Loucy (cell line): ENCODE data around the gene FSIP1.

Experiments used
- H2AFZ ChIP-seq: fragments of 200-600 bp; sonication (generic); 2 replicates; pipeline ENCODE4 v1.6.0; 2016; ENCODE audit warnings: antibody characterized with exemption, mild to moderate bottlenecking, low read length, moderate library complexity
- H3F3A ChIP-seq: fragments of 200-600 bp; 2 replicates; pipeline ENCODE4 v1.6.0; 2016; ENCODE audit warnings: antibody characterized with exemption, low read depth, mild to moderate bottlenecking
- H3K27me3 ChIP-seq: fragments of 200-600 bp; sonication (generic); 2 replicates; pipeline ENCODE4 v1.6.1; 2014; ENCODE audit warnings: low read length, mild to moderate bottlenecking; ENCODE audit not compliant: insufficient read depth, poor library complexity, severe bottlenecking
- H3K36me3 ChIP-seq: fragments of 200-600 bp; sonication (generic); 2 replicates; pipeline ENCODE4 v1.6.1; 2016; ENCODE audit warnings: low read length; ENCODE audit not compliant: insufficient read depth
- H3K4me1 ChIP-seq: fragments of 200-600 bp; sonication (generic); 2 replicates; pipeline ENCODE4 v1.5.1; 2014; ENCODE audit warnings: low read length, mild to moderate bottlenecking; ENCODE audit not compliant: insufficient read depth, poor library complexity, severe bottlenecking
- H3K4me2 ChIP-seq: fragments of 200-600 bp; sonication (generic); 2 replicates; pipeline ENCODE4 v1.6.0; 2014; ENCODE audit warnings: antibody characterized with exemption, low read length, low read depth, mild to moderate bottlenecking; ENCODE audit not compliant: poor library complexity, severe bottlenecking
- H3K4me3 ChIP-seq: fragments of 200-600 bp; sonication (generic); 2 replicates; pipeline ENCODE4 v1.5.1; 2014; ENCODE audit warnings: low read length, mild to moderate bottlenecking, mixed read lengths; ENCODE audit not compliant: poor library complexity, severe bottlenecking
- H3K79me2 ChIP-seq: fragments of 200-600 bp; sonication (generic); 2 replicates; pipeline ENCODE4 v1.6.1; 2014; ENCODE audit warnings: low read length; ENCODE audit not compliant: insufficient read depth
- H3K9ac ChIP-seq: fragments of 200-600 bp; sonication (generic); 2 replicates; pipeline ENCODE4 v1.6.0; 2014; ENCODE audit warnings: mild to moderate bottlenecking, low read depth, low read length, moderate library complexity; ENCODE audit not compliant: poor library complexity, severe bottlenecking
- H3K9me2 ChIP-seq: fragments of 200-600 bp; sonication (generic); replicated peaks from 2 replicates; pipeline ENCODE4 v1.6.1; 2016; ENCODE audit warnings: low read depth, low read length, mixed read lengths
- H3K9me3 ChIP-seq: fragments of 200-600 bp; sonication (generic); 2 replicates; pipeline ENCODE4 v1.6.1; 2014; ENCODE audit warnings: mild to moderate bottlenecking, antibody characterized with exemption, low read length, low read depth; ENCODE audit not compliant: insufficient read depth
- H4K20me1 ChIP-seq: fragments of 200-600 bp; sonication (generic); 2 replicates; pipeline ENCODE4 v1.6.0; 2014; ENCODE audit warnings: antibody characterized with exemption, low read length, mild to moderate bottlenecking; ENCODE audit not compliant: insufficient read depth, poor library complexity, severe bottlenecking
- CTCF ChIP-seq: fragments of 200-600 bp; sonication (generic); conservative IDR thresholded peaks from 2 replicates; pipeline ENCODE4 v1.5.1; 2014; ENCODE audit warnings: mild to moderate bottlenecking, antibody characterized with exemption, low read length
- EZH2phosphoT487 ChIP-seq: fragments of 200-600 bp; IDR thresholded peaks from 2 replicates; pipeline ENCODE4 v1.6.1; 2018; ENCODE audit warnings: antibody characterized with exemption, mild to moderate bottlenecking, moderate library complexity, borderline replicate concordance

The FSIP1 gene

GRCh38 chr15:39593656-39594445 lies 188.8 kb downstream of the FSIP1 start:
- H4K20me1 ChIP-seq, result no peaks in the 10 kb centered on the region
- no peak overlapping the region for H3K9ac ChIP-seq
- H3K36me3 ChIP-seq, result no peaks in the 10 kb centered on the region
- H3K4me2 ChIP-seq, result no peak overlapping the region
- no peaks in the 10 kb centered on the region for H3F3A ChIP-seq
- H3K4me3 ChIP-seq, result no peak overlapping the region
- H3K9me2 ChIP-seq, result no peaks in the 10 kb centered on the region
- H3K9me3 ChIP-seq, result no peaks in the 10 kb centered on the region
- H2AFZ ChIP-seq, result no peak overlapping the region
- no peaks in the 10 kb centered on the region for H3K27me3 ChIP-seq
- H3K4me1 ChIP-seq, result no peaks in the 10 kb centered on the region
- peak; percentile 24 for TF ChIP-seq CTCF
- no peak for TF ChIP-seq EZH2phosphoT487
- H3K79me2 ChIP-seq, result no peaks in the 10 kb centered on the region

- no peak overlapping the region for H2AFZ ChIP-seq
- H4K20me1 ChIP-seq, result no peaks in the 10 kb centered on the region
- no peak overlapping the region for H3K4me3 ChIP-seq
- no peaks in the 10 kb centered on the region for H3K9me3 ChIP-seq
- no peaks in the 10 kb centered on the region for H3K9me2 ChIP-seq
- no peaks in the 10 kb centered on the region for H3K36me3 ChIP-seq
- H3F3A ChIP-seq, result no peaks in the 10 kb centered on the region
- no peaks in the 10 kb centered on the region for H3K27me3 ChIP-seq
- TF ChIP-seq CTCF, result no peak
- no peak for TF ChIP-seq EZH2phosphoT487
- no peak overlapping the region for H3K9ac ChIP-seq
- no peak overlapping the region for H3K4me2 ChIP-seq
- no peaks in the 10 kb centered on the region for H3K4me1 ChIP-seq
- no peaks in the 10 kb centered on the region for H3K79me2 ChIP-seq
These were observed 189.5 kb downstream of the FSIP1 start for GRCh38 chr15:39593071-39593655.

GRCh38 chr15:39592500-39592899 lies 190.1 kb downstream of the FSIP1 start:
- H3K9me3 ChIP-seq, result no peaks in the 10 kb centered on the region
- H3K4me2 ChIP-seq, result no peak overlapping the region
- no peaks in the 10 kb centered on the region for H3K36me3 ChIP-seq
- no peaks in the 10 kb centered on the region for H3K9me2 ChIP-seq
- no peaks in the 10 kb centered on the region for H3F3A ChIP-seq
- no peak overlapping the region for H2AFZ ChIP-seq
- no peaks in the 10 kb centered on the region for H3K27me3 ChIP-seq
- H3K4me1 ChIP-seq, result no peaks in the 10 kb centered on the region
- H3K4me3 ChIP-seq, result no peak overlapping the region
- H3K79me2 ChIP-seq, result no peaks in the 10 kb centered on the region
- TF ChIP-seq EZH2phosphoT487 (no peak), CTCF (no peak)
- H3K9ac ChIP-seq, result no peak overlapping the region
- H4K20me1 ChIP-seq, result no peaks in the 10 kb centered on the region
